Panc1 (cell line): ENCODE results near the gene ASNSD1. TPM values are rescaled to one million over a fixed set of nuclear protein-coding genes. Genes with fewer than 3 reads are reported as not detected.

Experiments used
- total RNA-seq: library from RNA; stranded (reverse); gene quantifications from one replicate; pipeline ENCODE4 v1.2.1, GENCODE V29; 2021; ENCODE audit not compliant: unreplicated experiment

Gene ASNSD1
- total RNA-seq, 1 experiment from 2014 or later, result 30.3 TPM

Other genes with a start within 250 kb of the ASNSD1 start
- gene WDR75, start 220.0 kb upstream of the ASNSD1 start, total RNA-seq, result 58.3 TPM
- 0.74 TPM for gene SLC40A1, start 80.7 kb upstream of the ASNSD1 start, total RNA-seq
- gene ANKAR, start 13.2 kb downstream of the ASNSD1 start, total RNA-seq, result 4.4 TPM
- 6.3 TPM for gene OSGEPL1, start 101.3 kb downstream of the ASNSD1 start, total RNA-seq
- 42.4 TPM for gene ORMDL1, start 122.9 kb downstream of the ASNSD1 start, total RNA-seq
- 47.0 TPM for gene PMS1, start 123.0 kb downstream of the ASNSD1 start, total RNA-seq